Liver (tissue), 9 donors: ENCODE measurements around the gene PNKD. TPM values are rescaled to one million over a fixed set of nuclear protein-coding genes. Genes with fewer than 3 reads are reported as not detected.

Source experiments
- DNase-seq: peaks from one replicate; pipeline ENCODE4 v3.0.0-alpha.2; 2017; ENCODE audit warnings: low spot score
- H3K27ac ChIP-seq, 2 donors: one replicate each; pipeline ENCODE4 v1.7.0; 2013; ENCODE audit warnings: inconsistent platforms in 2 of 2, low read length in 2 of 2, control low read depth in 1 of 2, low read depth in 1 of 2, mild to moderate bottlenecking in 1 of 2
- H3K27me3 ChIP-seq, 4 donors: one replicate each; pipeline versions ENCODE4 v1.6.1 to v1.7.0; 2013; ENCODE audit warnings: low read length in 3 of 4, inconsistent platforms in 1 of 4, mild to moderate bottlenecking in 1 of 4, moderate library complexity in 1 of 4; ENCODE audit not compliant: control insufficient read depth in 4 of 4, insufficient read depth in 4 of 4
- H3K36me3 ChIP-seq, 4 donors: one replicate each; pipeline versions ENCODE4 v1.6.1 to v1.7.0; 2013; ENCODE audit warnings: low read length in 3 of 4, mild to moderate bottlenecking in 3 of 4, low read depth in 1 of 4, moderate library complexity in 1 of 4; ENCODE audit not compliant: control insufficient read depth in 4 of 4, insufficient read depth in 3 of 4
- H3K4me1 ChIP-seq, 4 donors: one replicate each; pipeline versions ENCODE4 v1.6.1 to v1.7.0; 2013; ENCODE audit warnings: low read length in 3 of 4, mild to moderate bottlenecking in 3 of 4, moderate library complexity in 1 of 4; ENCODE audit not compliant: control insufficient read depth in 4 of 4, insufficient read depth in 4 of 4
- H3K4me3 ChIP-seq, 3 donors: one replicate each; pipeline versions ENCODE4 v1.6.1 to v1.7.0; 2013; ENCODE audit warnings: low read length in 3 of 3, control low read depth in 1 of 3, low read depth in 1 of 3, mild to moderate bottlenecking in 1 of 3
- H3K9ac ChIP-seq, 2 donors: one replicate each; pipeline ENCODE4 v1.7.0; 2013; ENCODE audit warnings: low read length in 2 of 2, mild to moderate bottlenecking in 2 of 2, moderate library complexity in 2 of 2, control low read depth in 1 of 2, low read depth in 1 of 2
- H3K9me3 ChIP-seq, 4 donors: one replicate each; pipeline versions ENCODE4 v1.6.1 to v1.7.0; 2013; ENCODE audit warnings: low read length in 3 of 4; ENCODE audit not compliant: control insufficient read depth in 4 of 4
- EGR1 ChIP-seq, 2 donors: IDR thresholded peaks; 2 replicates each; pipeline ENCODE4 v1.6.1; 2016 to 2018; ENCODE audit warnings: antibody characterized with exemption in 2 of 2, low read depth in 2 of 2
- FOXA1 ChIP-seq: IDR thresholded peaks from 2 replicates; pipeline ENCODE4 v1.6.1; 2016; ENCODE audit warnings: antibody characterized with exemption
- FOXA2 ChIP-seq: IDR thresholded peaks from 2 replicates; pipeline ENCODE4 v1.6.1; 2016; ENCODE audit warnings: antibody characterized with exemption
- GABPA ChIP-seq, 2 donors: IDR thresholded peaks in 1 of 2; conservative IDR thresholded peaks in 1 of 2; 2 replicates each; pipeline ENCODE4 v1.6.1; 2016; ENCODE audit warnings: antibody characterized with exemption in 2 of 2, mild to moderate bottlenecking in 1 of 2, moderate library complexity in 1 of 2
- HNF4A ChIP-seq, 2 donors: conservative IDR thresholded peaks; 2 replicates each; pipeline ENCODE4 v1.6.1; 2016; ENCODE audit warnings: antibody characterized with exemption in 2 of 2, mild to moderate bottlenecking in 2 of 2
- JUND ChIP-seq, 2 donors: IDR thresholded peaks; 2 replicates each; pipeline ENCODE4 v1.6.1; 2016; ENCODE audit warnings: antibody characterized with exemption in 2 of 2
- NR2F2 ChIP-seq: IDR thresholded peaks from 2 replicates; pipeline ENCODE4 v1.6.1; 2016; ENCODE audit warnings: antibody characterized with exemption
- RXRA ChIP-seq, 2 donors: IDR thresholded peaks; 2 replicates each; pipeline ENCODE4 v1.6.1; 2017 to 2018; ENCODE audit warnings: antibody characterized with exemption in 2 of 2, mild to moderate bottlenecking in 1 of 2
- SP1 ChIP-seq: IDR thresholded peaks from 2 replicates; pipeline ENCODE4 v1.6.1; 2018; ENCODE audit warnings: antibody characterized with exemption, mild to moderate bottlenecking
- TAF1 ChIP-seq: conservative IDR thresholded peaks from 2 replicates; pipeline ENCODE4 v1.6.1; 2016; ENCODE audit warnings: antibody characterized with exemption, mild to moderate bottlenecking
- WGBS: extraction: QIAGEN DNeasy Blood & Tissue Kit; methylation state at CpG from one replicate; pipeline ENCODE4 v1.1.7; 2013; 5-methylcytosine and 5-hydroxymethylcytosine counted together
- polyA plus RNA-seq, 2 donors: library from polyadenylated mRNA; stranded (reverse) in 1 of 2; unstranded in 1 of 2; fragments of 200-250 nt in 1 of 2; fragments of >200 nt in 1 of 2; fragmentation: Nextera tagmentation in 1 of 2; extraction: Ambion mirVana in 1 of 2; gene quantifications; one replicate each; pipeline versions ENCODE4 v1.2.1 to v1.2.3, GENCODE V29; 2013 to 2015
- total RNA-seq, 2 donors: library from RNA; depleted of rRNA; stranded (reverse); fragments of >200 nt; gene quantifications; one replicate each; pipeline ENCODE4 v1.2.3, GENCODE V29; 2014
- TF ChIP-seq, protein P1 (sequence below): fragments of 150-350 bp; IDR thresholded peaks from 2 replicates; pipeline ENCODE4 v1.5.1; 2017; ENCODE audit warnings: improper control_type of control experiment, low read depth, low read length; ENCODE audit not compliant: missing input control
- TF ChIP-seq, protein P2 (sequence below): IDR thresholded peaks from 2 replicates; pipeline ENCODE4 v1.6.1; 2016; ENCODE audit warnings: antibody characterized with exemption
- donor health status: healthy.
- donor health status: healthy.
- donor health status: healthy.
- donor health status: healthy.
- donor health status: healthy.

PNKD gene
- total and polyA plus RNA-seq, 4 donors = 28.5 to 161 (median 94.9) TPM

DNA sequence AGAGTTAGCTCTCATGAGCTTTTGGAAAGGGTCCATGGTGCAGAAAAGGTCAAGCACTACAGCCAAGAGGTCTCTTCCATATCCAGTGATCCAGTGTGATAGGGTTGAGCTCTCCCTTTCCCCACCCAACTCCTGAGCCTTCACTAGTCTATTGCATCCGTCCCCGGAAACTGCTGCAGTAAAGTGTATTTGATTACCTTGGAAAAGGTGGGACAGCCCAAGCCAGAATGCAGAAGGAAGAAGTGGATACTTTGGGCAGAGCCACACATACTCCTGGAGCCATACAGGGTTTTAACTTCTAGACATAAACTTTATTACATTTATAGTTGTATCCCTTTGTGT lies 3.6 kb downstream of the PNKD start:
- Histone ChIP-seq H3K9ac (no peak overlapping the region), H3K4me3 (no peak overlapping the region), H3K4me1 (peaks cover 2 to 31% (median 28%) of the 10 kb centered on the region in 4 donors), H3K9me3 (no peaks in the 10 kb centered on the region), H3K27me3 (no peaks in the 10 kb centered on the region), H3K27ac (no peak overlapping the region), H3K36me3 (peaks cover 10 to 52% (median 45%) of the 10 kb centered on the region in 4 donors)
- TF ChIP-seq, protein P1, sequence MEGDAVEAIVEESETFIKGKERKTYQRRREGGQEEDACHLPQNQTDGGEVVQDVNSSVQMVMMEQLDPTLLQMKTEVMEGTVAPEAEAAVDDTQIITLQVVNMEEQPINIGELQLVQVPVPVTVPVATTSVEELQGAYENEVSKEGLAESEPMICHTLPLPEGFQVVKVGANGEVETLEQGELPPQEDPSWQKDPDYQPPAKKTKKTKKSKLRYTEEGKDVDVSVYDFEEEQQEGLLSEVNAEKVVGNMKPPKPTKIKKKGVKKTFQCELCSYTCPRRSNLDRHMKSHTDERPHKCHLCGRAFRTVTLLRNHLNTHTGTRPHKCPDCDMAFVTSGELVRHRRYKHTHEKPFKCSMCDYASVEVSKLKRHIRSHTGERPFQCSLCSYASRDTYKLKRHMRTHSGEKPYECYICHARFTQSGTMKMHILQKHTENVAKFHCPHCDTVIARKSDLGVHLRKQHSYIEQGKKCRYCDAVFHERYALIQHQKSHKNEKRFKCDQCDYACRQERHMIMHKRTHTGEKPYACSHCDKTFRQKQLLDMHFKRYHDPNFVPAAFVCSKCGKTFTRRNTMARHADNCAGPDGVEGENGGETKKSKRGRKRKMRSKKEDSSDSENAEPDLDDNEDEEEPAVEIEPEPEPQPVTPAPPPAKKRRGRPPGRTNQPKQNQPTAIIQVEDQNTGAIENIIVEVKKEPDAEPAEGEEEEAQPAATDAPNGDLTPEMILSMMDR = no peak
- TF ChIP-seq FOXA2 = no peak
- TF ChIP-seq, protein P2, sequence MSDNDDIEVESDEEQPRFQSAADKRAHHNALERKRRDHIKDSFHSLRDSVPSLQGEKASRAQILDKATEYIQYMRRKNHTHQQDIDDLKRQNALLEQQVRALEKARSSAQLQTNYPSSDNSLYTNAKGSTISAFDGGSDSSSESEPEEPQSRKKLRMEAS = no peak
- WGBS = 77% methylated on average over 2 of the region's 2 CpGs
- no peak for DNase-seq

DNA sequence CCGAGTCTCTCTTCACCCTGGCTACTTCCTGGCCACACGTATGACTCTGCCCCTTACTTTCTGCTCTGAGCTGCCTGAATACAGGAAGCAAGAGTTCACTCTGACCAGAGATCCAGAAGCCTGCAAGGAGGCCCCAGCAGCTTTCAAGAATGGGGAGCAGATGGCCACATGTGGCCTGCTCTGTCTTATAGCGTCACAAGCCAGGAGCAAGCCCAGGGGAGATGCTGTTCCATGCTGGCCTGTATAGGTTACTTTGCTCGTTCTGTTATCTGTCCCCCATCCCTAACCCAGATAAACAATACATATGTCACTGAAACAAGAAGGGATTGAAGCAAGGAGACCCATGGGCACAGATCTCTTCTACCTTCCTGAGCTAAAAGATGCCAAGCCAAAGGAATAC lies 4.3 kb downstream of the PNKD start:
- TF ChIP-seq FOXA1 = no peak
- Histone ChIP-seq H3K9me3 (no peaks in the 10 kb centered on the region), H3K27ac (no peak overlapping the region), H3K36me3 (peaks cover 17 to 57% (median 51%) of the 10 kb centered on the region in 4 donors), H3K4me3 (no peak overlapping the region), H3K9ac (no peak overlapping the region), H3K4me1 (peaks cover 2 to 26% (median 23%) of the 10 kb centered on the region in 4 donors), H3K27me3 (no peaks in the 10 kb centered on the region)
- DNase-seq = no peak
- WGBS = 82% methylated on average over 4 of the region's 4 CpGs

DNA sequence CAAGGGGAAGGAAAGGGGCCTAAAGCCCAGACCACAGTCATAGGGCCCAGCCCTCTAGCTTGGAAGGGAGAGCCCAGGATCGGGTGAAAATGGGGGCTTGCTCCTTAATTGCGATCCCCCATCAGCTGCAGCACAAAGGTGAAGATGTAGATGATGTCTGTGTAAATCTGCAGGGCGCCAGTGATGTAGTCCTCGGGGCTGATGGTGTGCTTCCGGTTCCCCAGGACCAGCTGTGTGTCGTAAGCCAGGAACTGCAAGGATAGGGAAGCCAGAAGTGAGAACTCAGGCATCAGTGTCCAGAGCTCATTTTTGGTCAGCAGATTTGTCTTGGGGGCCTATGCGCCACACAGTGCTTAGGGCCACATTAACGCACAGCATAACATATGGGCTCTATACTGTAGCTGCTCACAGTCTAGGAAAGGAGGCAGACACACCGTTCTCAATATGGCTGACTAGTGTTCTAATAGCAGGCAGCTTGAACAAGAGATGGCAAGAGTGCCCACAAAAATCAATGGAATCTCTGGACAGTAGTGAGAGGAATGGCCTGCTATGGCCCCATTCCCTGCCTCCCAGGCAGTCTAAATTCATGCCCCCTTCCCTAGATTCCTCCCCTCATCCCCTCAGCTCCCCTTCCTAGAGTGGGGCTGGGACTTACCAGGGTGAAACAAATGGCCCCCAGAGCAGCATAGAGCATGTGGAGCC lies 5.2 kb downstream of the PNKD start:
- TF ChIP-seq EGR1 (IDR thresholded peaks at IDR 0.05; ENCODE audit: low read depth in 2 of 2) (no peak), HNF4A (conservative IDR thresholded peaks at IDR 0.05) (no peak), FOXA1 (no peak), SP1 (no peak), JUND (IDR thresholded peaks at IDR 0.05) (no peak), TAF1 (no peak), RXRA (IDR thresholded peaks at IDR 0.05) (no peak), GABPA (IDR thresholded peaks at IDR 0.05 in 1 of 2, conservative IDR thresholded peaks at IDR 0.05 in 1 of 2) (no peak), NR2F2 (no peak)
- TF ChIP-seq, protein P2 = no peak
- no peak overlapping the region for H3K27ac ChIP-seq

More for the DNA sequence above, 5.2 kb downstream of the PNKD start:
- WGBS = 79% methylated on average over 9 of the region's 9 CpGs
- H3K9ac ChIP-seq = no peak overlapping the region
- H3K9me3 ChIP-seq = no peaks in the 10 kb centered on the region
- H3K4me1 ChIP-seq = peaks cover 2 to 26% (median 23%) of the 10 kb centered on the region in 4 donors
- no peak overlapping the region for H3K4me3 ChIP-seq
- no peak for DNase-seq
- no peaks in the 10 kb centered on the region for H3K27me3 ChIP-seq
- peaks cover 22 to 65% (median 59%) of the 10 kb centered on the region in 4 donors for H3K36me3 ChIP-seq
